Measurements from ENCODE around the gene SGPP1. TPM values are rescaled to one million over a fixed set of nuclear protein-coding genes. Genes with fewer than 3 reads are reported as not detected.
A peak's percentile ranks its signal among the peaks of the same experiment; 100 is the strongest.

Gene SGPP1
- total and polyA plus RNA-seq, 2 donors (not counting 1 experiment from before 2014, with no cell fraction given), result 25.8 to 42.1 TPM

DNA sequence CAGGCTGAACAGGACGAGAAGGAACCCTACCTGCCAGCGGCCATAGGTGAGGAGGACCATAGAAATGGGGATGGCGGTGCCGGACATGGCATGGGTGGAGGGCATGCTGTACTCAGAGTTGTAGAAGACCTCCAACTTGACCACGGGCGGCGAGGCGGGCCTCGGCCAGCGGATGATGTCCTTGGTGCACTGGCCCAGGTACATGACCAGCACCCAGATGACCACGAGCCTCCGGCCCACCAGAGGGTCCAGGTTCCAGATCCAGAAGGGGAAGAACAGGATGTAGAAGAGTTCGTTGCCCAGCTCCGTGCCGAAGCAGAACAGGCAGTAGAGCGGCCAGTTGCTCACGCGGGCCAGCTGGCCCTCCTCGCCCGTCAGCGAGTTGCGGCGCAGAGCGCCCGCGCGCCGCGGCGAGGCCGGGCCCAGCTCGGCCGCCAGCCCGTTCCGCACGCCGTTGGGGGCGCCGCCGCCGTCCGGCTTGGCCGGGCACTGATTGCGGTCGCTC lies 582 bp downstream of the SGPP1 start:
- peak overlapping the region; percentile 87 to 98 (median 90) for H3K4me3 ChIP-seq (replicated peaks in 1 of 4; ENCODE audit: control extremely low read depth in 1 of 4, insufficient read depth in 1 of 4, low read depth in 3 of 4, low read length in 4 of 4)

GRCh38 chr14:63726499-63726898 lies 1.4 kb downstream of the SGPP1 start:
- Histone ChIP-seq H3K27ac (ENCODE audit: insufficient read depth, low read length) (peak overlapping the region; percentile 77), H3K79me2 (ENCODE audit: control insufficient read depth, insufficient read depth, low read length) (peaks cover 36% of the 10 kb centered on the region)

More for the DNA sequence above, 582 bp downstream of the SGPP1 start:
- peak overlapping the region; percentile 92 for H2AFZ ChIP-seq (ENCODE audit: low read length)
- DNase-seq (ENCODE audit: low read depth in 2 of 2), result peak; percentile 42 to 55
- H3K9ac ChIP-seq (ENCODE audit: insufficient read depth, low read length), result peak overlapping the region; percentile 87
- H3K27me3 ChIP-seq (ENCODE audit: control insufficient read depth, insufficient read depth, low read length), result no peaks in the 10 kb centered on the region
- H3K4me1 ChIP-seq (ENCODE audit: control insufficient read depth, extremely low read depth, insufficient read depth, low read length), result no peaks in the 10 kb centered on the region
- no peaks in the 10 kb centered on the region for H3K36me3 ChIP-seq (ENCODE audit: control insufficient read depth, insufficient read depth, low read length)
- no peaks in the 10 kb centered on the region for H3K9me3 ChIP-seq (ENCODE audit: control insufficient read depth, insufficient read depth, low read depth, low read length)
- peak overlapping the region; percentile 94 for H3K4me2 ChIP-seq (ENCODE audit: extremely low read depth, insufficient read depth, low read length)
- H4K20me1 ChIP-seq (ENCODE audit: control insufficient read depth, extremely low read depth, insufficient read depth, low read length), result no peaks in the 10 kb centered on the region
- TF ChIP-seq EZH2 (IDR thresholded peaks at IDR 0.05; ENCODE audit: low read length, missing control alignments), result no peak
- TF ChIP-seq, protein P1, sequence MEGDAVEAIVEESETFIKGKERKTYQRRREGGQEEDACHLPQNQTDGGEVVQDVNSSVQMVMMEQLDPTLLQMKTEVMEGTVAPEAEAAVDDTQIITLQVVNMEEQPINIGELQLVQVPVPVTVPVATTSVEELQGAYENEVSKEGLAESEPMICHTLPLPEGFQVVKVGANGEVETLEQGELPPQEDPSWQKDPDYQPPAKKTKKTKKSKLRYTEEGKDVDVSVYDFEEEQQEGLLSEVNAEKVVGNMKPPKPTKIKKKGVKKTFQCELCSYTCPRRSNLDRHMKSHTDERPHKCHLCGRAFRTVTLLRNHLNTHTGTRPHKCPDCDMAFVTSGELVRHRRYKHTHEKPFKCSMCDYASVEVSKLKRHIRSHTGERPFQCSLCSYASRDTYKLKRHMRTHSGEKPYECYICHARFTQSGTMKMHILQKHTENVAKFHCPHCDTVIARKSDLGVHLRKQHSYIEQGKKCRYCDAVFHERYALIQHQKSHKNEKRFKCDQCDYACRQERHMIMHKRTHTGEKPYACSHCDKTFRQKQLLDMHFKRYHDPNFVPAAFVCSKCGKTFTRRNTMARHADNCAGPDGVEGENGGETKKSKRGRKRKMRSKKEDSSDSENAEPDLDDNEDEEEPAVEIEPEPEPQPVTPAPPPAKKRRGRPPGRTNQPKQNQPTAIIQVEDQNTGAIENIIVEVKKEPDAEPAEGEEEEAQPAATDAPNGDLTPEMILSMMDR (conservative IDR thresholded peaks at IDR 0.05 in 1 of 2, IDR thresholded peaks at IDR 0.05 in 1 of 2; ENCODE audit: low read depth in 1 of 2, low read length in 2 of 2), result no peak
- peaks cover 36% of the 10 kb centered on the region for H3K79me2 ChIP-seq (ENCODE audit: control insufficient read depth, insufficient read depth, low read length)
- peak overlapping the region; percentile 77 for H3K27ac ChIP-seq (ENCODE audit: insufficient read depth, low read length)

DNA sequence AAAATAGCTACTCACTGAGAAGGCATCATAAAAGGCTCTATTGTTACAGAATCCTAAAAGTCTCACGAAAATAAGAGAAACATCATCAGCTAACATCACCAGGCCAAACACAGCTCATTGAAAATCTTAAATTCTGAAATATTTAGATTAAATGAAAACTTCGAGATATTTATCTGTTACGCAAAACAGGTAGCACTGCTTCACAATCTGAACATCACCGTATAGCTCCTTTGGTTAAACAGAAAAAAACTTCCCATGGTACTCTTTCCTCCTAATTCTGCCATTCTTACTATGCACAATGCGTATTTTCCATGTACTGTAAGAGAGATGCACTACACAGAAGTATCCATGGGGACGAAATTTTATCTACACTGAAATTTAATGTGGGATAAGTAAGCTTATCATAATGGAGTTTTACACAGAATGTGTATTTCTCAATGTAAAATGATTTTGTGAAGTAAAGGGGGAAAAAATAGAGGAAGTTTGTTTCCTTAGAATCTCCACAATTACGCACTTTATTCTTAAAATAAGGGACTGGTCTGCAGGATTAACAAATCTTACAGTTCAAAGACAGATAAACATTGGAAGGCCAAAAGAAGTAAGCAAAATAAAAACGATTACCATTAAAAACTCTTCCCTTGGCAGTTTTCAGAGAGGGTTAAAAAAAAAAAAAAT lies 1.9 kb downstream of the SGPP1 start:
- DNase-seq (ENCODE audit: low read depth in 2 of 2), result no peak
- H3K9ac ChIP-seq (ENCODE audit: insufficient read depth, low read length), result no peak overlapping the region
- H3K9me3 ChIP-seq (ENCODE audit: control insufficient read depth, insufficient read depth, low read depth, low read length), result no peaks in the 10 kb centered on the region
- H3K79me2 ChIP-seq (ENCODE audit: control insufficient read depth, insufficient read depth, low read length), result peaks cover 36% of the 10 kb centered on the region
- H3K27ac ChIP-seq (ENCODE audit: insufficient read depth, low read length), result no peak overlapping the region
- H3K4me1 ChIP-seq (ENCODE audit: control insufficient read depth, extremely low read depth, insufficient read depth, low read length), result no peaks in the 10 kb centered on the region
- no peaks in the 10 kb centered on the region for H3K27me3 ChIP-seq (ENCODE audit: control insufficient read depth, insufficient read depth, low read length)
- no peaks in the 10 kb centered on the region for H3K36me3 ChIP-seq (ENCODE audit: control insufficient read depth, insufficient read depth, low read length)
- H3K4me2 ChIP-seq (ENCODE audit: extremely low read depth, insufficient read depth, low read length), result peak overlapping the region; percentile 94
- no peaks in the 10 kb centered on the region for H4K20me1 ChIP-seq (ENCODE audit: control insufficient read depth, extremely low read depth, insufficient read depth, low read length)
- TF ChIP-seq, protein P1 (conservative IDR thresholded peaks at IDR 0.05 in 1 of 2, IDR thresholded peaks at IDR 0.05 in 1 of 2; ENCODE audit: low read depth in 1 of 2, low read length in 2 of 2), result no peak
- H3K4me3 ChIP-seq (replicated peaks in 1 of 4; ENCODE audit: control extremely low read depth in 1 of 4, insufficient read depth in 1 of 4, low read depth in 3 of 4, low read length in 4 of 4), result peak overlapping the region; percentile 87 to 98 (median 90)
- H2AFZ ChIP-seq (ENCODE audit: low read length), result no peak overlapping the region

More at GRCh38 chr14:63726499-63726898, 1.4 kb downstream of the SGPP1 start:
- Histone ChIP-seq H3K4me3 (replicated peaks in 1 of 4; ENCODE audit: control extremely low read depth in 1 of 4, insufficient read depth in 1 of 4, low read depth in 3 of 4, low read length in 4 of 4) (peak overlapping the region; percentile 87 to 98 (median 90)), H3K36me3 (ENCODE audit: control insufficient read depth, insufficient read depth, low read length) (no peaks in the 10 kb centered on the region), H3K27me3 (ENCODE audit: control insufficient read depth, insufficient read depth, low read length) (no peaks in the 10 kb centered on the region), H3K4me1 (ENCODE audit: control insufficient read depth, extremely low read depth, insufficient read depth, low read length) (no peaks in the 10 kb centered on the region), H3K4me2 (ENCODE audit: extremely low read depth, insufficient read depth, low read length) (peak overlapping the region; percentile 94), H2AFZ (ENCODE audit: low read length) (peak overlapping the region; percentile 0), H3K9ac (ENCODE audit: insufficient read depth, low read length) (no peak overlapping the region), H4K20me1 (ENCODE audit: control insufficient read depth, extremely low read depth, insufficient read depth, low read length) (no peaks in the 10 kb centered on the region), H3K9me3 (ENCODE audit: control insufficient read depth, insufficient read depth, low read depth, low read length) (no peaks in the 10 kb centered on the region)
- no peak for TF ChIP-seq EZH2 (IDR thresholded peaks at IDR 0.05; ENCODE audit: low read length, missing control alignments)
- TF ChIP-seq, protein P1 (conservative IDR thresholded peaks at IDR 0.05 in 1 of 2, IDR thresholded peaks at IDR 0.05 in 1 of 2; ENCODE audit: low read depth in 1 of 2, low read length in 2 of 2), result no peak
- DNase-seq (ENCODE audit: low read depth in 2 of 2), result no peak

Data from fibroblast of lung (primary cell).